NB4 (cell line): Measurements from ENCODE around the gene UVRAG.

Source experiments
- DNase-seq: peaks from one replicate; pipeline ENCODE4 v3.0.0; 2010; ENCODE audit warnings: low read depth
- H3K4me3 ChIP-seq: one replicate; pipeline ENCODE4 v1.5.1; 2011; ENCODE audit warnings: mild to moderate bottlenecking, low read depth, low read length, moderate library complexity
- CTCF ChIP-seq: IDR thresholded peaks from one replicate; pipeline ENCODE4 v1.5.1; 2012; ENCODE audit warnings: low read depth, low read length
- MAX ChIP-seq: IDR thresholded peaks from 2 replicates; pipeline ENCODE4 v1.6.1; 2011; ENCODE audit warnings: low read depth, low read length
- MYC ChIP-seq: IDR thresholded peaks from 2 replicates; pipeline ENCODE4 v1.6.1; 2011; ENCODE audit warnings: low read depth, low read length
- POLR2A ChIP-seq: IDR thresholded peaks from 2 replicates; pipeline ENCODE4 v1.6.1; 2011; ENCODE audit warnings: mild to moderate bottlenecking; ENCODE audit not compliant: insufficient read length; ENCODE audit errors: extremely low read depth

The UVRAG gene

GRCh38 chr11:76025068-76025467, 210.1 kb downstream of the UVRAG start:
- DNase-seq: no peak
- no peak overlapping the region for H3K4me3 ChIP-seq
- TF ChIP-seq POLR2A (no peak), MAX (no peak)

GRCh38 chr11:76025817-76026216, 210.8 kb downstream of the UVRAG start:
- TF ChIP-seq MAX: no peak
- TF ChIP-seq CTCF: no peak
- TF ChIP-seq MYC: no peak
- no peak for TF ChIP-seq POLR2A
- DNase-seq: no peak
- H3K4me3 ChIP-seq: no peak overlapping the region

- TF ChIP-seq MAX: no peak
- no peak for TF ChIP-seq CTCF
- no peak for TF ChIP-seq MYC
- TF ChIP-seq POLR2A: no peak
- no peak for DNase-seq
Measured at GRCh38 chr11:76026281-76026680, 211.3 kb downstream of the UVRAG start.

GRCh38 chr11:76026862-76027261, 211.9 kb downstream of the UVRAG start:
- TF ChIP-seq CTCF (no peak), MYC (no peak), MAX (no peak), POLR2A (no peak)
- DNase-seq: no peak
- no peak overlapping the region for H3K4me3 ChIP-seq

More at GRCh38 chr11:76026281-76026680, 211.3 kb downstream of the UVRAG start:
- no peak overlapping the region for H3K4me3 ChIP-seq

- TF ChIP-seq MAX (no peak), MYC (no peak), POLR2A (no peak), CTCF (no peak)
- no peak overlapping the region for H3K4me3 ChIP-seq
- DNase-seq: no peak
Measured at GRCh38 chr11:76030286-76030685, 215.3 kb downstream of the UVRAG start.

GRCh38 chr11:76030968-76031590, 216.1 kb downstream of the UVRAG start:
- TF ChIP-seq MYC (no peak), POLR2A (no peak), MAX (no peak), CTCF (no peak)
- DNase-seq: peak; percentile 53
- no peak overlapping the region for H3K4me3 ChIP-seq
